Measurements from ENCODE around the gene NINJ1.

The NINJ1 gene

GRCh38 chr9:93115486-93116071, 18.5 kb downstream of the NINJ1 start:
- Histone ChIP-seq H3K14ac (ENCODE audit: low read length) (no peak overlapping the region), H3K36me3 (replicated peaks in 1 of 2; ENCODE audit: control insufficient read depth in 2 of 2, insufficient read depth in 2 of 2, low read length in 2 of 2) (peaks cover 0 to 5% of the 10 kb centered on the region in 2 donors), H3K4me3 (ENCODE audit: low read length in 2 of 2) (no peak overlapping the region), H3K4ac (ENCODE audit: low read length) (no peak overlapping the region), H3K9me3 (replicated peaks in 1 of 2; ENCODE audit: control insufficient read depth in 2 of 2, insufficient read depth in 1 of 2, low read depth in 1 of 2, low read length in 2 of 2) (no peaks in the 10 kb centered on the region), H3K27ac (replicated peaks; ENCODE audit: low read length) (no peak overlapping the region), H3K23ac (ENCODE audit: low read depth, low read length, poor library complexity) (no peak overlapping the region), H2BK15ac (ENCODE audit: low read length) (no peak overlapping the region), H4K91ac (ENCODE audit: low read depth, low read length, poor library complexity) (no peak overlapping the region), H3K9ac (ENCODE audit: low read depth, low read length, poor library complexity) (no peak overlapping the region), H2BK12ac (ENCODE audit: low read length) (no peak overlapping the region), H2BK5ac (ENCODE audit: low read length) (no peak overlapping the region), H3K4me1 (ENCODE audit: control insufficient read depth in 2 of 2, insufficient read depth in 1 of 2, low read depth in 1 of 2, low read length in 2 of 2) (peaks cover 0 to 5% of the 10 kb centered on the region in 2 donors), H2BK120ac (ENCODE audit: low read depth, low read length) (no peak overlapping the region), H3K4me2 (ENCODE audit: insufficient read depth, low read length, poor library complexity, severe bottlenecking) (no peak overlapping the region), H2AK5ac (ENCODE audit: low read depth, low read length) (no peak overlapping the region), H2AFZ (ENCODE audit: low read length) (no peak overlapping the region), H3K27me3 (ENCODE audit: control insufficient read depth in 3 of 3, insufficient read depth in 3 of 3, low read depth in 1 of 3, low read length in 3 of 3) (no peaks in the 10 kb centered on the region), H3K79me1 (ENCODE audit: low read depth, low read length) (no peaks in the 10 kb centered on the region), H4K8ac (ENCODE audit: low read depth, low read length) (no peak overlapping the region), H3K18ac (ENCODE audit: low read length) (no peak overlapping the region)
- WGBS, 2 donors (ENCODE audit: extremely low coverage in 2 of 2, insufficient read length in 2 of 2, insufficient replicate concordance in 1 of 2) = 96% methylated on average over 3 of the region's 3 CpGs; no CpG with 5 or more reads in 1 of the 2 donors
- no peak for DNase-seq (ENCODE audit: low spot score)

- H3K4me3 ChIP-seq (ENCODE audit: low read length in 2 of 2) = no peak overlapping the region
- no CpG with 5 or more reads among the region's 5 CpGs for WGBS, 2 donors (ENCODE audit: extremely low coverage in 2 of 2, insufficient read length in 2 of 2, insufficient replicate concordance in 1 of 2)
Observed at GRCh38 chr9:93114984-93115335, 19.1 kb downstream of the NINJ1 start.

GRCh38 chr9:93114169-93114983, 19.7 kb downstream of the NINJ1 start:
- H3K4ac ChIP-seq (ENCODE audit: low read length) = no peak overlapping the region
- no peak overlapping the region for H3K4me3 ChIP-seq (ENCODE audit: low read length in 2 of 2)
- no peak overlapping the region for H2BK120ac ChIP-seq (ENCODE audit: low read depth, low read length)
- H3K18ac ChIP-seq (ENCODE audit: low read length) = peak overlapping the region; percentile 85
- peak overlapping the region; percentile 94 for H3K14ac ChIP-seq (ENCODE audit: low read length)
- H2AFZ ChIP-seq (ENCODE audit: low read length) = no peak overlapping the region
- no peaks in the 10 kb centered on the region for H3K9me3 ChIP-seq (replicated peaks in 1 of 2; ENCODE audit: control insufficient read depth in 2 of 2, insufficient read depth in 1 of 2, low read depth in 1 of 2, low read length in 2 of 2)
- no peaks in the 10 kb centered on the region for H3K27me3 ChIP-seq (ENCODE audit: control insufficient read depth in 3 of 3, insufficient read depth in 3 of 3, low read depth in 1 of 3, low read length in 3 of 3)
- no peak overlapping the region for H3K27ac ChIP-seq (replicated peaks; ENCODE audit: low read length)
- peak overlapping the region; percentile 92 for H2AK5ac ChIP-seq (ENCODE audit: low read depth, low read length)
- H2BK12ac ChIP-seq (ENCODE audit: low read length) = peak overlapping the region; percentile 58
- no CpG with 5 or more reads among the region's 17 CpGs for WGBS, 2 donors (ENCODE audit: extremely low coverage in 2 of 2, insufficient read length in 2 of 2, insufficient replicate concordance in 1 of 2)
- H3K79me1 ChIP-seq (ENCODE audit: low read depth, low read length) = no peaks in the 10 kb centered on the region
- H2BK5ac ChIP-seq (ENCODE audit: low read length) = no peak overlapping the region
- no peak overlapping the region for H2BK15ac ChIP-seq (ENCODE audit: low read length)
- H3K9ac ChIP-seq (ENCODE audit: low read depth, low read length, poor library complexity) = no peak overlapping the region
- H4K91ac ChIP-seq (ENCODE audit: low read depth, low read length, poor library complexity) = no peak overlapping the region
- no peak for DNase-seq (ENCODE audit: low spot score)
- H4K8ac ChIP-seq (ENCODE audit: low read depth, low read length) = no peak overlapping the region
- H3K4me2 ChIP-seq (ENCODE audit: insufficient read depth, low read length, poor library complexity, severe bottlenecking) = no peak overlapping the region
- peaks cover 0 to 5% of the 10 kb centered on the region in 2 donors for H3K36me3 ChIP-seq (replicated peaks in 1 of 2; ENCODE audit: control insufficient read depth in 2 of 2, insufficient read depth in 2 of 2, low read length in 2 of 2)
- no peak overlapping the region for H3K23ac ChIP-seq (ENCODE audit: low read depth, low read length, poor library complexity)
- peaks cover 0 to 5% of the 10 kb centered on the region in 2 donors for H3K4me1 ChIP-seq (ENCODE audit: control insufficient read depth in 2 of 2, insufficient read depth in 1 of 2, low read depth in 1 of 2, low read length in 2 of 2)

More at GRCh38 chr9:93114984-93115335, 19.1 kb downstream of the NINJ1 start:
- H2BK15ac ChIP-seq (ENCODE audit: low read length) = no peak overlapping the region
- no peaks in the 10 kb centered on the region for H3K9me3 ChIP-seq (replicated peaks in 1 of 2; ENCODE audit: control insufficient read depth in 2 of 2, insufficient read depth in 1 of 2, low read depth in 1 of 2, low read length in 2 of 2)
- no peak overlapping the region for H2AFZ ChIP-seq (ENCODE audit: low read length)
- H2BK120ac ChIP-seq (ENCODE audit: low read depth, low read length) = no peak overlapping the region
- no peaks in the 10 kb centered on the region for H3K79me1 ChIP-seq (ENCODE audit: low read depth, low read length)
- no peak overlapping the region for H3K9ac ChIP-seq (ENCODE audit: low read depth, low read length, poor library complexity)
- H3K27ac ChIP-seq (replicated peaks; ENCODE audit: low read length) = no peak overlapping the region
- H3K36me3 ChIP-seq (replicated peaks in 1 of 2; ENCODE audit: control insufficient read depth in 2 of 2, insufficient read depth in 2 of 2, low read length in 2 of 2) = peaks cover 0 to 5% of the 10 kb centered on the region in 2 donors
- no peak overlapping the region for H3K14ac ChIP-seq (ENCODE audit: low read length)
- peak overlapping the region; percentile 85 for H3K18ac ChIP-seq (ENCODE audit: low read length)
- H3K23ac ChIP-seq (ENCODE audit: low read depth, low read length, poor library complexity) = no peak overlapping the region
- no peak overlapping the region for H3K4ac ChIP-seq (ENCODE audit: low read length)
- H4K91ac ChIP-seq (ENCODE audit: low read depth, low read length, poor library complexity) = no peak overlapping the region
- H3K27me3 ChIP-seq (ENCODE audit: control insufficient read depth in 3 of 3, insufficient read depth in 3 of 3, low read depth in 1 of 3, low read length in 3 of 3) = no peaks in the 10 kb centered on the region
- peak overlapping the region; percentile 92 for H2AK5ac ChIP-seq (ENCODE audit: low read depth, low read length)
- no peak overlapping the region for H4K8ac ChIP-seq (ENCODE audit: low read depth, low read length)
- DNase-seq (ENCODE audit: low spot score) = no peak
- no peak overlapping the region for H2BK5ac ChIP-seq (ENCODE audit: low read length)
- H2BK12ac ChIP-seq (ENCODE audit: low read length) = no peak overlapping the region
- no peak overlapping the region for H3K4me2 ChIP-seq (ENCODE audit: insufficient read depth, low read length, poor library complexity, severe bottlenecking)
- H3K4me1 ChIP-seq (ENCODE audit: control insufficient read depth in 2 of 2, insufficient read depth in 1 of 2, low read depth in 1 of 2, low read length in 2 of 2) = peaks cover 0 to 5% of the 10 kb centered on the region in 2 donors

GRCh38 chr9:93112864-93113389, 21.1 kb downstream of the NINJ1 start:
- Histone ChIP-seq H2BK15ac (ENCODE audit: low read length) (no peak overlapping the region), H2AFZ (ENCODE audit: low read length) (no peak overlapping the region), H3K79me1 (ENCODE audit: low read depth, low read length) (peaks cover 2% of the 10 kb centered on the region), H2BK5ac (ENCODE audit: low read length) (no peak overlapping the region), H2AK5ac (ENCODE audit: low read depth, low read length) (peak overlapping the region; percentile 28), H4K8ac (ENCODE audit: low read depth, low read length) (no peak overlapping the region), H3K4me2 (ENCODE audit: insufficient read depth, low read length, poor library complexity, severe bottlenecking) (no peak overlapping the region), H3K27me3 (ENCODE audit: control insufficient read depth in 3 of 3, insufficient read depth in 3 of 3, low read depth in 1 of 3, low read length in 3 of 3) (no peaks in the 10 kb centered on the region), H3K14ac (ENCODE audit: low read length) (no peak overlapping the region), H3K36me3 (replicated peaks in 1 of 2; ENCODE audit: control insufficient read depth in 2 of 2, insufficient read depth in 2 of 2, low read length in 2 of 2) (peaks cover 0 to 5% of the 10 kb centered on the region in 2 donors), H3K9ac (ENCODE audit: low read depth, low read length, poor library complexity) (peak overlapping the region; percentile 60), H2BK12ac (ENCODE audit: low read length) (no peak overlapping the region), H2BK120ac (ENCODE audit: low read depth, low read length) (peak overlapping the region; percentile 41), H3K9me3 (replicated peaks in 1 of 2; ENCODE audit: control insufficient read depth in 2 of 2, insufficient read depth in 1 of 2, low read depth in 1 of 2, low read length in 2 of 2) (no peaks in the 10 kb centered on the region), H3K27ac (replicated peaks; ENCODE audit: low read length) (no peak overlapping the region), H3K23ac (ENCODE audit: low read depth, low read length, poor library complexity) (no peak overlapping the region), H4K91ac (ENCODE audit: low read depth, low read length, poor library complexity) (no peak overlapping the region), H3K4me1 (ENCODE audit: control insufficient read depth in 2 of 2, insufficient read depth in 1 of 2, low read depth in 1 of 2, low read length in 2 of 2) (peaks cover 0 to 5% of the 10 kb centered on the region in 2 donors), H3K4me3 (ENCODE audit: low read length in 2 of 2) (no peak overlapping the region), H3K18ac (ENCODE audit: low read length) (no peak overlapping the region), H3K4ac (ENCODE audit: low read length) (no peak overlapping the region)
- no peak for DNase-seq (ENCODE audit: low spot score)
- WGBS, 2 donors (ENCODE audit: extremely low coverage in 2 of 2, insufficient read length in 2 of 2, insufficient replicate concordance in 1 of 2) = no CpG with 5 or more reads among the region's 13 CpGs

All from neuronal stem cell (in vitro differentiated cells).